OCI-LY7 (cell line): ENCODE data around the gene MTMR4. TPM values are rescaled to one million over a fixed set of nuclear protein-coding genes. Genes with fewer than 3 reads are reported as not detected.

Experiments used
- BruUV-seq: library from RNA; stranded (reverse); fragments of 400-500 nt; replicated peaks from 2 replicates; lab custom pipeline; 2021; lab: Mats Ljungman, UMichigan
- CTCF ChIA-PET: fragments of 300-600 bp; sonication (Branson Sonifier 250); formaldehyde crosslinking; loops from one replicate; lab custom pipeline; 2022; ENCODE audit warnings: antibody characterized with exemption; ENCODE audit not compliant: unreplicated experiment; lab: Charles Lee
- POLR2A ChIA-PET: fragments of 300-600 bp; sonication (Branson Sonifier 250); formaldehyde crosslinking; loops from one replicate; lab custom pipeline; 2022; ENCODE audit warnings: antibody characterized with exemption; lab: Charles Lee
- DNase-seq: peaks from one replicate; pipeline ENCODE4 v3.0.0-alpha.2; 2015; ENCODE audit warnings: low spot score
- H2AFZ ChIP-seq: fragments of 200-600 bp; sonication (generic), shearing (Covaris generic); 2 replicates; pipeline ENCODE4 v1.6.1; 2014; ENCODE audit warnings: mild to moderate bottlenecking, antibody characterized with exemption, low read length, moderate library complexity
- H3K27ac ChIP-seq: fragments of 200-600 bp; sonication (generic); 2 replicates; pipeline ENCODE4 v1.5.1; 2014; ENCODE audit warnings: mixed run types, low read depth, mild to moderate bottlenecking, moderate library complexity, low read length, inconsistent platforms; ENCODE audit not compliant: poor library complexity, severe bottlenecking
- H3K36me3 ChIP-seq: fragments of 200-600 bp; sonication (generic); 2 replicates; pipeline ENCODE4 v1.6.1; 2014; ENCODE audit warnings: mild to moderate bottlenecking, antibody characterized with exemption, low read length, moderate library complexity, mixed read lengths; ENCODE audit not compliant: insufficient read depth
- H3K4me1 ChIP-seq: fragments of 200-600 bp; sonication (generic); 2 replicates; pipeline ENCODE4 v1.5.1; 2014; ENCODE audit warnings: mild to moderate bottlenecking, low read length; ENCODE audit not compliant: insufficient read depth, poor library complexity, severe bottlenecking
- H3K4me2 ChIP-seq: fragments of 200-600 bp; sonication (generic); 2 replicates; pipeline ENCODE4 v1.6.1; 2014; ENCODE audit warnings: mild to moderate bottlenecking, low read length
- H3K4me3 ChIP-seq: fragments of 200-600 bp; sonication (generic); 2 replicates; pipeline ENCODE4 v1.5.1; 2014; ENCODE audit warnings: mild to moderate bottlenecking, low read depth, low read length; ENCODE audit not compliant: poor library complexity, severe bottlenecking
- H3K79me2 ChIP-seq: fragments of 200-600 bp; sonication (generic); 2 replicates; pipeline ENCODE4 v1.6.1; 2016; ENCODE audit warnings: low read depth, mild to moderate bottlenecking, low read length, moderate library complexity, mixed read lengths; ENCODE audit not compliant: insufficient read depth
- H3K9me2 ChIP-seq: fragments of 200-600 bp; sonication (generic); 2 replicates; pipeline ENCODE4 v1.6.1; 2016; ENCODE audit warnings: mild to moderate bottlenecking, low read length, mixed read lengths; ENCODE audit not compliant: insufficient read depth
- H3K9me3 ChIP-seq: fragments of 200-600 bp; sonication (generic); 2 replicates; pipeline ENCODE4 v1.6.1; 2014; ENCODE audit warnings: mild to moderate bottlenecking, mixed run types, low read length, mixed read lengths
- H4K20me1 ChIP-seq: fragments of 200-600 bp; sonication (generic); 2 replicates; pipeline ENCODE4 v1.6.1; 2014; ENCODE audit warnings: mild to moderate bottlenecking, antibody characterized with exemption, low read length, moderate library complexity, mixed read lengths; ENCODE audit not compliant: insufficient read depth
- EZH2phosphoT487 ChIP-seq: fragments of 200-600 bp; sonication (generic); IDR thresholded peaks from 2 replicates; pipeline ENCODE4 v1.6.1; 2018; ENCODE audit warnings: low read depth, borderline replicate concordance, mild to moderate bottlenecking, mixed run types, antibody characterized with exemption, low read length, moderate library complexity, mixed read lengths
- intact Hi-C: fragments of 100-400 bp; cut with micrococcal nuclease; formaldehyde crosslinking; loops from one replicate; pipeline ENCODE4 v1.10.0; 2022; ENCODE audit not compliant: unreplicated experiment
- total RNA-seq, 2 experiments: library from RNA; depleted of rRNA in 1 of 2; stranded (reverse); fragments of >200 nt in 1 of 2; shearing (Covaris generic) in 1 of 2; gene quantifications; 2 replicates each; pipeline ENCODE4 v1.2.3, GENCODE V29; 2014 to 2022
- TF ChIP-seq, protein P1 (sequence below): fragments of 200-600 bp; sonication (generic); conservative IDR thresholded peaks from 2 replicates; pipeline ENCODE4 v1.5.1; 2014; ENCODE audit warnings: mild to moderate bottlenecking, antibody characterized with exemption, low read length, moderate library complexity, mixed read lengths

Gene MTMR4
- total RNA-seq, 2 experiments from 2014 or later, result 37.0 to 61.1 TPM

DNA sequence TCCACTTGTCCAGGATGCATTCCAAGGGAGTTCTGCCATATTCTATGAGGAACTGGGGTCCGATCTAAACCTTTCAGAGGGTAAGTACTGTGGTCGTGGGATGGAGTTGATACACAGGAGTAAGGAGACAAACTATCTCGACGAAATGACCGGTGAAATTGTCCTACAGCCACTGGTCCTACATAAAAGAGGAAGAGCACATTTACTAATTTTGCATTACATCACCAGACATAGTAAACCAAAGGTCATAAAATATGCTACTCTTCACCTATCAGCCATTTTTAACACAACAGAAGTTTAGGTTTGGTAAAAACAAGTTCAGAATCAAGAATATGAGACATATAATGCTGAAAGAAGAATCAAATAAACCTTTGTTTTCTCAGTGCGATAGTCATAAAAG lies 34.3 kb downstream of the MTMR4 start:
- Histone ChIP-seq H3K4me2 (no peak overlapping the region), H3K4me3 (no peak overlapping the region), H3K36me3 (no peaks in the 10 kb centered on the region), H3K79me2 (no peaks in the 10 kb centered on the region), H3K9me2 (no peaks in the 10 kb centered on the region), H2AFZ (no peak overlapping the region), H3K9me3 (no peaks in the 10 kb centered on the region), H3K4me1 (no peaks in the 10 kb centered on the region), H4K20me1 (no peaks in the 10 kb centered on the region), H3K27ac (no peak overlapping the region)
- TF ChIP-seq, protein P1, sequence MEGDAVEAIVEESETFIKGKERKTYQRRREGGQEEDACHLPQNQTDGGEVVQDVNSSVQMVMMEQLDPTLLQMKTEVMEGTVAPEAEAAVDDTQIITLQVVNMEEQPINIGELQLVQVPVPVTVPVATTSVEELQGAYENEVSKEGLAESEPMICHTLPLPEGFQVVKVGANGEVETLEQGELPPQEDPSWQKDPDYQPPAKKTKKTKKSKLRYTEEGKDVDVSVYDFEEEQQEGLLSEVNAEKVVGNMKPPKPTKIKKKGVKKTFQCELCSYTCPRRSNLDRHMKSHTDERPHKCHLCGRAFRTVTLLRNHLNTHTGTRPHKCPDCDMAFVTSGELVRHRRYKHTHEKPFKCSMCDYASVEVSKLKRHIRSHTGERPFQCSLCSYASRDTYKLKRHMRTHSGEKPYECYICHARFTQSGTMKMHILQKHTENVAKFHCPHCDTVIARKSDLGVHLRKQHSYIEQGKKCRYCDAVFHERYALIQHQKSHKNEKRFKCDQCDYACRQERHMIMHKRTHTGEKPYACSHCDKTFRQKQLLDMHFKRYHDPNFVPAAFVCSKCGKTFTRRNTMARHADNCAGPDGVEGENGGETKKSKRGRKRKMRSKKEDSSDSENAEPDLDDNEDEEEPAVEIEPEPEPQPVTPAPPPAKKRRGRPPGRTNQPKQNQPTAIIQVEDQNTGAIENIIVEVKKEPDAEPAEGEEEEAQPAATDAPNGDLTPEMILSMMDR, result no peak
- no peak for TF ChIP-seq EZH2phosphoT487
- intact Hi-C loops, result no loop called here
- no peak for DNase-seq
- BruUV-seq, result no TSS peak
- ChIA-PET POLR2A (interaction anchor here (0.7 kb wide), 1 partner anchor 9 kb away, joined by 3 read pairs; no protein-coding TSS in a partner anchor), CTCF (no interaction called here)

DNA sequence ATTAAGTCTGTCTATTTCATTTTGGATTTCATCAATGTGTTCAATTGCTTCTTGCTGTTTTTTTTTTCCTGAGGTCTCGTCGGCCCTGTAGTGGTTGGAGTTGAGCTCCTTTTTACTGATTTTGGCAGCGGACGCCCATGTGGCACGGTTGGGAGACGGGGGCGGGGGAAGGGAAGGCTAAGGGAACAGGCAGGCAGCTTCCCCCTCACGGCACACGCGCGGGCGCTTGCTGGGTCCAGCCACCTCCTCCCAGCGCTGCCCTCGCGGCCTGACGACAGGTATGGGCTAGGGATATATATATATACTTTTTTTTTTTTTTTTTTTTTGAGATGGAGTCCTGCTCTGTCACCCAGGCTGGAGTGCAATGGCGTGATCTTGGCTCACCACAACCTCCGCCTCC lies 37.6 kb downstream of the MTMR4 start:
- H3K4me3 ChIP-seq, result no peak overlapping the region
- H3K27ac ChIP-seq, result no peak overlapping the region
- H3K4me2 ChIP-seq, result no peak overlapping the region
- H4K20me1 ChIP-seq, result no peaks in the 10 kb centered on the region
- no peaks in the 10 kb centered on the region for H3K9me2 ChIP-seq
- no peaks in the 10 kb centered on the region for H3K79me2 ChIP-seq
- intact Hi-C loops, result no loop called here
- BruUV-seq, result no TSS peak
- ChIA-PET CTCF (no interaction called here), POLR2A (no interaction called here)
- no peaks in the 10 kb centered on the region for H3K36me3 ChIP-seq
- TF ChIP-seq, protein P1, result no peak
- no peak for TF ChIP-seq EZH2phosphoT487
- no peak for DNase-seq
- H3K4me1 ChIP-seq, result no peaks in the 10 kb centered on the region
- no peaks in the 10 kb centered on the region for H3K9me3 ChIP-seq
- H2AFZ ChIP-seq, result no peak overlapping the region

DNA sequence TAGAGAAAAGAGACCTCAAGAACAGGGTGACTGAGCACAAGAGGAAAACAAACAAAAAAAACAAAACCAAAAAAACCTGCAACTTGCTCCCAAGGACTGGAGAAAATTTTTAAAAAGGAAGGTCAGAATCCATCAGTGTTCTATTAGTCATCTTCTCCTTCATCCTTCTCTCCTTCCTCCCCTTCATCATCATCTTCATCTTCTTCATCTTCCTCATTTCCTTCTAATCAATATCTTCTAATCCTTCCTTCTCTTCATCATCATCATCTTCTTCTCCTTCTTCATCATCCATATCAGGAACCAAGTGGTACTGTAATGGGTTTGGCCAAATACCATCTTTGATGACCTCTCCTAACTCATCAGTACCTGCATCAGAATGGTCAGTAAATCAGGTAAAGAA lies 38.5 kb downstream of the MTMR4 start:
- H2AFZ ChIP-seq, result no peak overlapping the region
- POLR2A ChIA-PET, result no interaction called here

More for the DNA sequence above, 38.5 kb downstream of the MTMR4 start:
- Histone ChIP-seq H3K36me3 (no peaks in the 10 kb centered on the region), H3K79me2 (no peaks in the 10 kb centered on the region), H3K4me3 (no peak overlapping the region), H3K4me2 (no peak overlapping the region), H4K20me1 (no peaks in the 10 kb centered on the region), H3K27ac (no peak overlapping the region), H3K9me3 (no peaks in the 10 kb centered on the region), H3K9me2 (no peaks in the 10 kb centered on the region), H3K4me1 (no peaks in the 10 kb centered on the region)
- intact Hi-C loops, result no loop called here
- no TSS peak for BruUV-seq
- DNase-seq, result no peak
- CTCF ChIA-PET, result no interaction called here
- TF ChIP-seq, protein P1, result no peak
- no peak for TF ChIP-seq EZH2phosphoT487
